Omental fat pad (tissue), 4 donors: ENCODE results near the gene DDX55. TPM values are rescaled to one million over a fixed set of nuclear protein-coding genes. Genes with fewer than 3 reads are reported as not detected.
"Not testable (repeated sequence)": the region's sequence is repeated elsewhere in the genome, so short reads cannot be mapped to it uniquely, and the experiment has no call there.

ENCODE experiments used
- ATAC-seq: fragments of 150-250 bp; one replicate; pipeline ENCODE4 v1.9.1; 2016; ENCODE audit warnings: mild to moderate bottlenecking, moderate library complexity; ENCODE audit not compliant: low FRiP score
- DNase-seq: peaks from one replicate; pipeline ENCODE4 v3.0.0-alpha.2; 2019; ENCODE audit warnings: low spot score
- total RNA-seq, 4 donors: library from RNA; depleted of rRNA; stranded (reverse); fragments of >200 nt; gene quantifications; one replicate each; pipeline ENCODE4 v1.1.0, GENCODE V29; 2016
- TF ChIP-seq, protein P1 (sequence below), 3 donors: fragments of 450-650 bp; IDR thresholded peaks; one replicate each; pipeline ENCODE4 v1.5.1; 2016 to 2017; ENCODE audit warnings: antibody characterized with exemption in 3 of 3, mild to moderate bottlenecking in 3 of 3, moderate library complexity in 2 of 3

DDX55 gene
- total RNA-seq, 4 donors from 2014 or later = 16.1 to 66.3 (median 19.1) TPM

DNA sequence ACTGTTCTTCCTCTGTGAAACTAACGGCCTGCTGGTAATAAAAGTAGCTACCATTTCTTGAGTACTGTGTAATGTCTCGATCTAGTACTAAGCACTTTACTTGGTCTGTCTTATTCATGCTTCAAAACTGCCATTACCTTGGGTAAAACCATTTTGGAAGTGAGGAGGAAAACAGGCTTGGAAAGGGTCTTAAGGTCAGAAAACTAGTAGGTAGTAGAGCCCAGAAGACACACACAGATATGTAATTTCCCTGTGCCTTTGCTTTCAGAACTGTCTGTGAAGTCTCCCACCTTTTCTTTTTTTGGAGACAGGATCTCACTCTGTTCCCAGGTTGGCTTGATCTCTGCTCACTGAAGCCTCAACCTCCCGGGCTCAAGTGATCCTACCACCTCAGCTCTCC lies 3.4 kb upstream of the DDX55 start:
- ATAC-seq (no peak), DNase-seq (no peak)
- TF ChIP-seq, protein P1, sequence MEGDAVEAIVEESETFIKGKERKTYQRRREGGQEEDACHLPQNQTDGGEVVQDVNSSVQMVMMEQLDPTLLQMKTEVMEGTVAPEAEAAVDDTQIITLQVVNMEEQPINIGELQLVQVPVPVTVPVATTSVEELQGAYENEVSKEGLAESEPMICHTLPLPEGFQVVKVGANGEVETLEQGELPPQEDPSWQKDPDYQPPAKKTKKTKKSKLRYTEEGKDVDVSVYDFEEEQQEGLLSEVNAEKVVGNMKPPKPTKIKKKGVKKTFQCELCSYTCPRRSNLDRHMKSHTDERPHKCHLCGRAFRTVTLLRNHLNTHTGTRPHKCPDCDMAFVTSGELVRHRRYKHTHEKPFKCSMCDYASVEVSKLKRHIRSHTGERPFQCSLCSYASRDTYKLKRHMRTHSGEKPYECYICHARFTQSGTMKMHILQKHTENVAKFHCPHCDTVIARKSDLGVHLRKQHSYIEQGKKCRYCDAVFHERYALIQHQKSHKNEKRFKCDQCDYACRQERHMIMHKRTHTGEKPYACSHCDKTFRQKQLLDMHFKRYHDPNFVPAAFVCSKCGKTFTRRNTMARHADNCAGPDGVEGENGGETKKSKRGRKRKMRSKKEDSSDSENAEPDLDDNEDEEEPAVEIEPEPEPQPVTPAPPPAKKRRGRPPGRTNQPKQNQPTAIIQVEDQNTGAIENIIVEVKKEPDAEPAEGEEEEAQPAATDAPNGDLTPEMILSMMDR (IDR thresholded peaks at IDR 0.05) = no peak

DNA sequence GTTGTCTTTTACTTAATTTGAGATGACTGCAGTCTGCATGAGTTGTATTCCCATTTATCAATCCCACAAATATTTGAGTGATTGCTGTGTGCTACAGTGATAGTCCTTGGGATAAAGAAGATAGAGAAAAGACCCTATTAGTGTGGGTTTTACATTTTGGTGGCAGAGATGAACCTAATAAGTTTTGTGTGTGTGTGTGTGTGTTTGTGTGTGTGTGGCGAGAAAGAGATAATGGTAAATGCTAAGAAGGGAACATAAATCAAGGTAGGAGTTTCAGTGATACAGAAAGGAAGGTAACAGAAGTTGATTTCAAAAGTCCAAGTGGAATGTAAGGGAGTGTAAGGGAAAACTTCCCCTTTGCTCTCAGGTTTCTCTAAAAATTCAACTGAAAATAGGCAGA lies 2.6 kb upstream of the DDX55 start:
- DNase-seq (no peak), ATAC-seq (no peak)
- TF ChIP-seq, protein P1 (IDR thresholded peaks at IDR 0.05) = no peak

DNA sequence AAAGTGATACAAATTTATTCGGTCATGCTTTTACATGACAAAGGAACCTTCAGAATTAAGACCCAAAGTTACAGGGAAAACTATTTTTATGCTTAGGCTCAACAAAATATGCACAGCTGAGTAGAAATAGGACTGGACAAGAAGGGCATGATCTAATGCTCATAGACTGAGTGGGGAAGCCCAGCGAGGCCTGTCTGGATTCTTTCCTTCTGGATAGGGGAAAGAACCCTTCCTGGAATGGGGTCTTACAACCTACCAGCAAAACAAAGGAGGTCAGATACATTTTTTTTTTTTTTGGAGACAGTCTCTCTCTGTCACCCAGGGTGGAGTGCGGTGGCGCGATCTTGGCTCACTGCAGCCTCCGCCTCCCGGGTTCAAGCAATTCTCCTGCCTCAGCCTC lies 2.2 kb upstream of the DDX55 start:
- DNase-seq (no peak), ATAC-seq (no peak)
- TF ChIP-seq, protein P1 (IDR thresholded peaks at IDR 0.05) = no peak

DNA sequence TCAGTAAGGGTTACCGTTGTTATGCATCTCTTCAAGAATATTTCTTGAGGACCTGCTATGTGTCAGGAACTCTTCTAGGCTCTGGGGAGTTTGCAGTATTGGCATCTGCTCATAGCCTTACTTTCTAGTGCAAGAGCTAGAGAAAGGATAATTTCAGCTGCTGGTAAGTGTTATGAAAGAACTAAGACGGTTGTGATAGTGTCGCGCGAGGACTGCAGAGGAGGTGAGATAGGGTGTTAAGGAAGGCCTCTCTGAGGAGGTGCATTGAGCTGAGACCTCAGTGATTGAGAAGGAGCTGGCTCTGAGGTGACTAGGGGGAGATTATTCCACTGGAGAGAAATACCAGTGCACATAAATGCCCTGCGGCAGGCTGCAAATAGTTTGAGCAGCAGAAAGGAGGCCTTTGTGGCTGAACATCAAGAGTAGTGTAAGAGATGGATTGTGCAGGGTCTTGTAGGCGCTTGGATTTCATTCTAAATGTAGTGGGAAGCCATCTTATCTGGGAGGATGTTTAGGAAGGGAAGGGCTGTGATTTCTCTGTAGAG lies 824 bp downstream of the DDX55 start:
- DNase-seq (no peak), ATAC-seq (no peak)
- TF ChIP-seq, protein P1 (IDR thresholded peaks at IDR 0.05) = no peak

DNA sequence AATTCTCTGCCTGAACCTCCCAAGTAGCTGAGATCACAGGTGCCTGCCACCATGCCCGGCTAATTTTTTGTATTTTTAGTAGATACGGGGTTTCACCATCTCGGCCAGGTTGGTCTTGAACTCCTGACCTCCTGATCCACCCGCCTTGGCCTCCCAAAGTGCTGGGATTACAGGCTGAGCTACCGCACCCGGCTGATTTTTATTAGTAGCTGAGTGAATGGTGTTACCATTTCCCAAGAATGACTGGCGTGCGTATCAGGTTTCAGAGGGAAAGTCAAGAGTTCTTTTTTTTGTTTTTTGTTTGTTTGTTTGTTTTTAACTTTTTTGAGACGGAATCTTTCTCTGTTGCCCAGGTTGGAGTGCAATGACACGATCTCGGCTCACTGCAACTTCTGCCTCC lies 1.6 kb downstream of the DDX55 start:
- not testable (repeated sequence) for DNase-seq, ATAC-seq

DNA sequence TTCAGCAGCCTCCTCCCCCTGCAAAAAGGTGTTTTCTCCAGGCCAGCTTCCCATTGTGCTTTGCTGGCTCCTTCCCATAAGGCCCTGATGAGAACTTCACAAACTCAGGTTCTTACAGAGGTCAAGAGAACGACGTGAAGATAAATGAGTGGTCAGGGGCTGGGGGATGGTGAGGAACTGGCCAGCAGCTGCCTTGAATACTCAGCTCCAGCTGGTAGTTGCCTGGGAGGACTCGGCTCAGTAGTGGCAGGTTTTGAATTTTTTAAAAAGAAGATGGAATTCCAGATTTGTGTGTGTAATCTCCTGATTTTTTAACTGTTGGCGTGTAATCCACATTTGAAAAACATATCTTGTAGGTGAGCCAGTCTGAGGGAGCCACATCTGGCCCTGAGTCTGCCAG lies 5.9 kb downstream of the DDX55 start:
- TF ChIP-seq, protein P1 (IDR thresholded peaks at IDR 0.05) = no peak
- no peak for ATAC-seq
- no peak for DNase-seq

DNA sequence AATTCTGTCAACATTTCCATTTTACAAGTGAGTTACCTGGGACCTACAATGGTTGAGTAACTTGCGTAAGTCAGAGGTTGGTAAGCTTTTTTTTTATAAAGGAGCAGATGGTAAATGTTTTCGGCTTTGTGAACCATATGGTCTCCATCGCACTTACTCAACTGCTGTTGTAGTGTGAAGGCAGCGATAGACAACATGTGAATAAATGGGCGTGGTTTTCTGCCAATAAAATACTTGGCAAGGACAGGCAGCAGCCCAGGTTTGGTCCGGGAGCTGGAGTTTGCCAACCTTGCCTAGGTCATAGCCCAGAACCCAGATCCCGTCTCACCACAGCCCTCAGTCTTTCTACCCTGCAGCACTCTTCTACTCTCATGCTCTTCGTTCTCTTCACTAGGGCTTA lies 6.3 kb downstream of the DDX55 start:
- DNase-seq = no peak
- ATAC-seq = no peak
- TF ChIP-seq, protein P1 (IDR thresholded peaks at IDR 0.05) = no peak

DNA sequence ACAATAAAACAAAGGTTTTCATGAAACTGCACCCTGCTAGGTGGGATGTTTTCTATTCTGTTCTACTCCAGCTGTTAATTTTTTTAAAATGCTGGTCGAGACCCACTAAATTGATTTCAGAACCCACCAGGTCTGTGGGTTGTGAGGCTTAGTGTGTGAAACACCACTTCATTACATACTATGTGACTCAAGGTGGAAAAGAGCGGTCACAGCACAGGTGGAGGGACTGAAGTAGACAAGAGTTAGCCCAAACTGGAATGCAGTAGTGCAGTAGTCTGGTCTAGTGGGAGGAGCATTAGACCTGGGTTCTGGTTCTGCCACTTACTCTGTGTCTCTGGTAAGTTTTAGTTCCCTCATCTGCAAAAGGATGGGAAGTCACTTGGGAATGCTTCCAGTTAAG lies 12.2 kb downstream of the DDX55 start:
- TF ChIP-seq, protein P1 (IDR thresholded peaks at IDR 0.05) = no peak
- no peak for ATAC-seq
- no peak for DNase-seq
